Activated naive CD4-positive, alpha-beta T cell treated with anti-CD3 and anti-CD28 coated beads for 36 hours (primary cell): Measurements from ENCODE around the gene RAPSN. TPM values are rescaled to one million over a fixed set of nuclear protein-coding genes. Genes with fewer than 3 reads are reported as not detected.

Experiments used
- CTCF ChIA-PET: fragments of 350-600 bp; sonication (Branson Sonifier 250); formaldehyde crosslinking; loops from one replicate; lab custom pipeline; 2021; ENCODE audit warnings: antibody characterized with exemption; lab: Charles Lee
- DNase-seq: peaks from one replicate; pipeline ENCODE4 v3.0.0-alpha.2; 2020
- H3K27ac Mint-ChIP-seq: one replicate; pipeline ENCODE4 v1.8.0; 2021; ENCODE audit warnings: mild to moderate bottlenecking, mixed read lengths
- H3K27me3 Mint-ChIP-seq: one replicate; pipeline ENCODE4 v1.8.0; 2021; ENCODE audit warnings: low read depth, mixed read lengths
- H3K36me3 Mint-ChIP-seq: one replicate; pipeline ENCODE4 v1.8.0; 2021; ENCODE audit warnings: low read depth, mixed read lengths
- H3K4me1 Mint-ChIP-seq: one replicate; pipeline ENCODE4 v1.8.0; 2021; ENCODE audit warnings: low read depth, mixed read lengths
- H3K4me3 Mint-ChIP-seq: one replicate; pipeline ENCODE4 v1.8.0; 2021; ENCODE audit warnings: mild to moderate bottlenecking, moderate library complexity, mixed read lengths
- H3K9me3 Mint-ChIP-seq: one replicate; pipeline ENCODE4 v1.8.0; 2021; ENCODE audit warnings: mixed read lengths
- intact Hi-C: fragments of 100-400 bp; cut with micrococcal nuclease; formaldehyde crosslinking; loops from one replicate; pipeline ENCODE4 v1.15.1; 2023
- total RNA-seq, 2 experiments: library from RNA; stranded (reverse); gene quantifications; one replicate each; pipeline ENCODE4 v1.2.3, GENCODE V29; 2021

The RAPSN gene
- total RNA-seq, 2 experiments from 2014 or later = not detected

- Mint-ChIP-seq H3K9me3 (no peaks in the 10 kb centered on the region), H3K27me3 (no peaks in the 10 kb centered on the region), H3K4me3 (peak within 1 kb of the TSS; percentile 98), H3K4me1 (peaks cover 26% of the 10 kb centered on the region), H3K27ac (peak within 1 kb of the TSS; percentile 98), H3K36me3 (peaks cover 38% of the 10 kb centered on the region)
- intact Hi-C loops = loop anchor here (1.0 kb wide), 11 partner anchors 18 to 422 kb away; partner anchors contain the start of genes AGBL2, CELF1, DDB2 and FNBP4
- DNase-seq = peak; percentile 99
- CTCF ChIA-PET = interaction anchor here (0.7 to 4.1 kb wide), 4 partner anchors 9 to 53 kb away, joined by 3 to 33 read pairs (median 14); no protein-coding TSS in a partner anchor
Observed at GRCh38 chr11:47426062-47426956, 22.6 kb downstream of the RAPSN start, which contains the start of gene PSMC3. Gene PSMC3 (minus strand): TSS chr11:47426439. CDS start chr11:47426279, 160 bp downstream.

- peak overlapping the region; percentile 98 for H3K4me3 Mint-ChIP-seq
Observed at GRCh38 chr11:47425611-47426010, 23.3 kb downstream of the RAPSN start.

GRCh38 chr11:47418454-47419259 lies 30.3 kb downstream of the RAPSN start:
- H3K36me3 Mint-ChIP-seq = peaks cover 46% of the 10 kb centered on the region

More at GRCh38 chr11:47425611-47426010, 23.3 kb downstream of the RAPSN start:
- peaks cover 40% of the 10 kb centered on the region for H3K36me3 Mint-ChIP-seq
- intact Hi-C loops = loop anchor here (1.0 kb wide), 11 partner anchors 17 to 423 kb away; partner anchors contain the start of genes AGBL2, CELF1, DDB2 and FNBP4
- no peak for DNase-seq
- no peaks in the 10 kb centered on the region for H3K27me3 Mint-ChIP-seq
- H3K27ac Mint-ChIP-seq = peak overlapping the region; percentile 98
- no peaks in the 10 kb centered on the region for H3K9me3 Mint-ChIP-seq
- CTCF ChIA-PET = interaction anchor here (0.7 to 4.1 kb wide), 4 partner anchors 8 to 52 kb away, joined by 3 to 33 read pairs (median 14); no protein-coding TSS in a partner anchor
- H3K4me1 Mint-ChIP-seq = peaks cover 26% of the 10 kb centered on the region

GRCh38 chr11:47417712-47418111 lies 31.2 kb downstream of the RAPSN start:
- intact Hi-C loops = no loop called here
- peaks cover 38% of the 10 kb centered on the region for H3K36me3 Mint-ChIP-seq
- CTCF ChIA-PET = interaction anchor here (0.6 kb wide), 1 partner anchor 8 kb away, joined by 3 read pairs; no protein-coding TSS in a partner anchor

More at GRCh38 chr11:47418454-47419259, 30.3 kb downstream of the RAPSN start:
- CTCF ChIA-PET = interaction anchor here (0.5 to 1.2 kb wide), 3 partner anchors 10 to 725 kb away, joined by 3 to 4 read pairs (median 4); partner anchors contain the start of gene SLC39A13
- Mint-ChIP-seq H3K4me3 (no peak overlapping the region), H3K27me3 (no peaks in the 10 kb centered on the region), H3K27ac (no peak overlapping the region), H3K4me1 (no peaks in the 10 kb centered on the region), H3K9me3 (no peaks in the 10 kb centered on the region)
- intact Hi-C loops = no loop called here
- DNase-seq = no peak

GRCh38 chr11:47415949-47416472 lies 32.9 kb downstream of the RAPSN start:
- no peak overlapping the region for H3K4me3 Mint-ChIP-seq
- no peak overlapping the region for H3K27ac Mint-ChIP-seq
- peaks cover 30% of the 10 kb centered on the region for H3K36me3 Mint-ChIP-seq
- no peaks in the 10 kb centered on the region for H3K9me3 Mint-ChIP-seq
- CTCF ChIA-PET = no interaction called here
- no peak for DNase-seq
- intact Hi-C loops = no loop called here
- H3K27me3 Mint-ChIP-seq = no peaks in the 10 kb centered on the region
- H3K4me1 Mint-ChIP-seq = no peaks in the 10 kb centered on the region

More at GRCh38 chr11:47417712-47418111, 31.2 kb downstream of the RAPSN start:
- Mint-ChIP-seq H3K9me3 (no peaks in the 10 kb centered on the region), H3K27me3 (no peaks in the 10 kb centered on the region), H3K4me3 (no peak overlapping the region), H3K27ac (no peak overlapping the region), H3K4me1 (no peaks in the 10 kb centered on the region)
- DNase-seq = no peak

- intact Hi-C loops = no loop called here
- H3K9me3 Mint-ChIP-seq = no peaks in the 10 kb centered on the region
- H3K36me3 Mint-ChIP-seq = peaks cover 30% of the 10 kb centered on the region
- no peak overlapping the region for H3K27ac Mint-ChIP-seq
- no peak overlapping the region for H3K4me3 Mint-ChIP-seq
- DNase-seq = no peak
- CTCF ChIA-PET = no interaction called here
- peaks cover under 1% of the 10 kb centered on the region for H3K4me1 Mint-ChIP-seq
- H3K27me3 Mint-ChIP-seq = no peaks in the 10 kb centered on the region
Observed at GRCh38 chr11:47415091-47415854, 33.7 kb downstream of the RAPSN start.

- no peaks in the 10 kb centered on the region for H3K27me3 Mint-ChIP-seq
- H3K4me3 Mint-ChIP-seq = no peak overlapping the region
- peaks cover 25% of the 10 kb centered on the region for H3K36me3 Mint-ChIP-seq
- CTCF ChIA-PET = interaction anchor here (1.0 kb wide), 1 partner anchor 43 kb away, joined by 4 read pairs; no protein-coding TSS in a partner anchor
- intact Hi-C loops = no loop called here
- H3K27ac Mint-ChIP-seq = no peak overlapping the region
- H3K4me1 Mint-ChIP-seq = peaks cover 3% of the 10 kb centered on the region
- no peak for DNase-seq
- no peaks in the 10 kb centered on the region for H3K9me3 Mint-ChIP-seq
Observed at GRCh38 chr11:47414685-47415070, 34.3 kb downstream of the RAPSN start.

GRCh38 chr11:47413908-47414684 lies 34.8 kb downstream of the RAPSN start:
- Mint-ChIP-seq H3K36me3 (peaks cover 22% of the 10 kb centered on the region), H3K27me3 (no peaks in the 10 kb centered on the region), H3K4me3 (no peak overlapping the region), H3K27ac (no peak overlapping the region), H3K9me3 (no peaks in the 10 kb centered on the region), H3K4me1 (peaks cover 8% of the 10 kb centered on the region)
- intact Hi-C loops = no loop called here
- CTCF ChIA-PET = interaction anchor here (1.0 to 4.4 kb wide), 2 partner anchors 11 to 43 kb away, joined by 4 to 33 read pairs; partner anchors contain the start of gene PSMC3
- no peak for DNase-seq

- Mint-ChIP-seq H3K4me3 (no peak overlapping the region), H3K27ac (peak overlapping the region; percentile 24), H3K4me1 (peaks cover 13% of the 10 kb centered on the region), H3K9me3 (no peaks in the 10 kb centered on the region), H3K27me3 (no peaks in the 10 kb centered on the region), H3K36me3 (peaks cover 16% of the 10 kb centered on the region)
- no peak for DNase-seq
- CTCF ChIA-PET = interaction anchor here (0.7 to 7.0 kb wide), 6 partner anchors 11 to 198 kb away, joined by 3 to 99 read pairs (median 4); partner anchors contain the start of genes DDB2, PSMC3 and PTPMT1
- intact Hi-C loops = no loop called here
Observed at GRCh38 chr11:47413351-47413750, 35.6 kb downstream of the RAPSN start.

- Mint-ChIP-seq H3K27ac (no peak overlapping the region), H3K4me1 (peaks cover 21% of the 10 kb centered on the region), H3K4me3 (no peak overlapping the region), H3K9me3 (no peaks in the 10 kb centered on the region), H3K27me3 (no peaks in the 10 kb centered on the region), H3K36me3 (peaks cover 8% of the 10 kb centered on the region)
- DNase-seq = peak; percentile 65
- CTCF ChIA-PET = interaction anchor here (0.6 to 7.0 kb wide), 24 partner anchors 9 to 214 kb away, joined by 3 to 99 read pairs (median 4); partner anchors contain the start of genes ACP2, DDB2, PSMC3 and PTPMT1
- intact Hi-C loops = no loop called here
Observed at GRCh38 chr11:47411884-47412746, 36.8 kb downstream of the RAPSN start.
